Activated naive CD4-positive, alpha-beta T cell treated with anti-CD3 and anti-CD28 coated beads, Interleukin-2, amount 50 U/mL, for 16 hours (primary cell): ENCODE measurements around the gene PDIA2.

Experiments used
- DNase-seq: peaks from one replicate; pipeline ENCODE4 v3.0.0-alpha.2; 2020

The PDIA2 gene

DNA sequence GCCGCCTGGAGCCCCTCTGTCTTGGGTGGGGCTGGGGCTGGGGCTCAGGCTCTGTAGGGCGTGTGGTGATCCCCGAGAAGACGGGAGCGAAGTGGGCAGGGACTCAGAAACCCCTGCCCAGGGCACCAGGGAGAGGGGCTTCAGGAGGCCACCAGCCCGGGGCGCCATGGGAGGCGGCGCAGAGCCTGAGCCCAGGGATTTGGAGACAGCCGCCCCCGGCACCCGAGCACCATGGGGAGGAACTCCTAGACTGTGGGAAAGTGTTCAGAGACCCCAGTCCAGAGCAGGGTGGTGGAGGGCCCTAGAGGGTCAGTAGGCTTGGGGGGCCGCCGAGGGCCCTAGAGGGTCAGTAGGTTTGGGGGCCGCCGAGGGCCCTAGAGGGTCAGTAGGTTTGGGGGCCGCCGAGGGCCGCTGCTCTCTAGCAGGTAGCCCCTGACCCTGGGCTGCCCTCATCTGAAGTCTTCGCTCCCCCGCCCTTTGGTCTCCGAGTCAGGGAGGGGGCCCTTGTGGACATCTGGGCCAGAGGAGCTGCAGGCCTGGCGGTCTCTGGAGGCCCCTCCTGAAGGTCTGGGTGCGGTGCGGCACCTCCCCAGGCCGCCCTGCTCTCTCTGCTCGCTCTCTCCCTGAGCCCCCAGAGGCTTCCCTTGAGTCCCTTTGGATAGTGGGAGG lies 1.8 kb upstream of the PDIA2 start:
- DNase-seq: no peak

DNA sequence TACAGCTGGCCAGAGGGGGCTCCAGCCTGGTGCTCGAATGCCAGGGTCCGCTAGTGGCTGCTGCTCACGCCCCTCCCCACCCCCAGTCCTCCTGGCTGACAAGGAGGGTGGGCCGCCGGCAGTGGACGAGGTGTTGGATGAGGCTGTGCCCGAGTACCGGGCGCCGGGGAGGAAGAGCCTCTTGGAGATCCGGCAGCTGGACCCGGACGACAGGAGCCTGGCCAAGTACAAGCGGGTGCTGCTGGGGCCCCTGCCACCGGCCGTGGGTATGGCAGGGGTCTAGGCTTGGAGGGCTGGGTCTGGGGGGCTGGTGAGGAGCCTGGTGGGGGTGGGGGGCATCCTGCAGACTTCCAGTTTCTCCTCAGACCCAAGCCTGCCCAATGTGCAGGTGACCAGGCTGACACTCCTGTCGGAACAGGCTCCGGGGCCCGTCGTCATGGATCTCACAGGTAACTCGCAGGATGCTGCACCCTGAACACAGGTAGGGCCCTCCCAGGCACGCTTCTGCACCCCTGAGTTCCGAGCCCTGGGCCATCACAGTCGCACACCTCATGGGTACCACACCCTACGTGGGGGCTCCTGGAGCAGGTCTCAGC lies 1.2 kb upstream of the PDIA2 start:
- no peak for DNase-seq

DNA sequence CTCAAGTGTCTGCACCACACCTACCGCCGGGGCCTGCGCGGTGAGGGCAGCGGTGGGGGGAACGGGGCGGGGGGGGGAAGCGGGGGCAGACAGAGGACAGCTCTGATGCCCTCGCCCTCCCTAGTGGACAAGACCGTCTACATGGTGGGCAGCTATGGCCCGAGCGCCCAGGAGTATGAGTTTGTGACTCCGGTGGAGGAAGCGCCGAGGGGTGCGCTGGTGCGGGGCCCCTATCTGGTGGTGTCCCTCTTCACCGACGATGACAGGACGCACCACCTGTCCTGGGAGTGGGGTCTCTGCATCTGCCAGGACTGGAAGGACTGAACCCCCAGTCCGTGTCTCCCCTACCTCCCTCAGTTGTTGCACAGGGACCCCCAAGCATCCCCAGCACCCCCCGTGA lies 473 bp upstream of the PDIA2 start:
- DNase-seq: no peak

DNA sequence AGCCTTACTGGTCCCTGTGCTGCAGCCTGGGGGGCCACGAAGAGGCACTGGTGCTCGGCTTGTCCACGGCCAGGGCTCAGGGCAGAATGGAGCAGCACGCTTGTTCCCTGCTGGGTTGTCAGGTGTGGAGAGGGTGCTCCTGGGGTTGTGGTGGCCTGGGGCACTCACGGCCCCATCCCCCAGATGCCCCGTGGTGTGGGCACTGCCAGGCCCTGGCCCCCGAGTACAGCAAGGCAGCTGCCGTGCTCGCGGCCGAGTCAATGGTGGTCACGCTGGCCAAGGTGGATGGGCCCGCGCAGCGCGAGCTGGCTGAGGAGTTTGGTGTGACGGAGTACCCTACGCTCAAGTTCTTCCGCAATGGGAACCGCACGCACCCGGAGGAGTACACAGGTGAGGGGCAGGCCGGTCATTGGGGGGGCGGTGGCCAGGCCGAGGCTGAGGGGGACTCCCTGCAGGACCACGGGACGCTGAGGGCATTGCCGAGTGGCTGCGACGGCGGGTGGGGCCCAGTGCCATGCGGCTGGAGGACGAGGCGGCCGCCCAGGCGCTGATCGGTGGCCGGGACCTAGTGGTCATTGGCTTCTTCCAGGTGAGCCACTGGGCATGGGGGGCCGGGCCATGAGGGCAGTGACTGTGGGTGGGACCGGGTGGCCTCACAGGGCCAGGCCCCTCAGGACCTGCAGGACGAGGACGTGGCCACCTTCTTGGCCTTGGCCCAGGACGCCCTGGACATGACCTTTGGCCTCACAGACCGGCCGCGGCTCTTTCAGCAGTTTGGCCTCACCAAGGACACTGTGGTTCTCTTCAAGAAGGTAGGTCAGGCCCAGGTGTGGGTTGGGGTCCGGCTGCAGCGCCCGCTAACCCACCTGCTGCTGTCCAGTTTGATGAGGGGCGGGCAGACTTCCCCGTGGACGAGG lies 1.5 kb downstream of the PDIA2 start:
- no peak for DNase-seq

DNA sequence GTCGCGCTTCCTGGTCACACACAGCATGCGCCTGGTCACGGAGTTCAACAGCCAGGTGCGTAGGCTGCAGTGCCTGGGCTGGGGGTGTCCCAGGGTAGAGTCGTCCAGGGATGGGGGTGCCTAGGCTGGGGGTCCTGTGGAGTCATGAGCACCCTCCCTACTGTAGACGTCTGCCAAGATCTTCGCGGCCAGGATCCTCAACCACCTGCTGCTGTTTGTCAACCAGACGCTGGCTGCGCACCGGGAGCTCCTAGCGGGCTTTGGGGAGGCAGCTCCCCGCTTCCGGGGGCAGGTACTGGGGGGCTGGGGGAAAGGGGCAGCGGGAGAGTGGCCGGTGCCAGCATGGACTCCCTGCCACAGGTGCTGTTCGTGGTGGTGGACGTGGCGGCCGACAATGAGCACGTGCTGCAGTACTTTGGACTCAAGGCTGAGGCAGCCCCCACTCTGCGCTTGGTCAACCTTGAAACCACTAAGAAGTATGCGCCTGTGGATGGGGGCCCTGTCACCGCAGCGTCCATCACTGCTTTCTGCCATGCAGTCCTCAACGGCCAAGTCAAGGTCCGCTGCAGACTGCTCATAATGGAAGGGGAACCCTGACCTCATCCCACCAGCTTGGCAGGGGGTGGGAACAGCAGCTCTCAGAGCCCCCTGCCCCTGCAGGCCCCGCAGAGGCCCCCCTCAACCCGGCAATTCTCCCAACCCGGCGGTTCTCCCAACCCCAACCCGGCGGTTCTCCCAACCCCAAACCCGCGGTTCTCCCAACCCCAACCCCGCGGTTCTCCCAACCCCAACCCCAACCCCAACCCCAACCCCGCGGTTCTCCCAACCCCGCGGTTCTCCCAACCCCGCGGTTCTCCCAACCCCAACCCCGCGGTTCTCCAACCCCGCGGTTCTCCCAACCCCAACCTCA lies 2.4 kb downstream of the PDIA2 start:
- DNase-seq: no peak

DNA sequence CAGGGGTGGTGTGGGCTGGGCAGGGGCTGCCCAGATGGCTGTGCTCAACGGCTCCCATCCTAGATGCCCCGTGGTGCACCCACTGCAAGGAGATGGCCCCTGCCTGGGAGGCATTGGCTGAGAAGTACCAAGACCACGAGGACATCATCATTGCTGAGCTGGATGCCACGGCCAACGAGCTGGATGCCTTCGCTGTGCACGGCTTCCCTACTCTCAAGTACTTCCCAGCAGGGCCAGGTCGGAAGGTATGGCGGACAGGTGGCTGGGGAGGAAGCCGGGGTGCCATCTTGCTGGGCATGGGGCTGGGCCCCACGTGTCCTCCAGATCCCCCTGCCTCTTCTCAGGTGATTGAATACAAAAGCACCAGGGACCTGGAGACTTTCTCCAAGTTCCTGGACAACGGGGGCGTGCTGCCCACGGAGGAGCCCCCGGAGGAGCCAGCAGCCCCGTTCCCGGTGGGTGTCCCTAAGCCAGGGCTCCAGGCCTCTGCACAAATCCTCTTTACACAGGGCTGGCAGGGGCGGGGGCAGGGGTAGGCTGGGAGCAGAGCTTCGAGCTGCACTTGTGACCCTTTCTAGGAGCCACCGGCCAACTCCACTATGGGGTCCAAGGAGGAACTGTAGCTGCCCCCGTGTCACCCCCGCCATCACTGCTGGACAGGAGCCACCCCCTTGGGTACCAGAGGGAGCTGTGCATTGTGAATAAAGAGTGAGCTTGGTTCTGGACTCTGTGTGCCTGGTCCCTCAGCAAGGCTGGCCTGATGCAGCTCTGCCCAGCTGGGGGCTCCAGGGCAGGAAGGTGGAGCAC lies 3.7 kb downstream of the PDIA2 start:
- no peak for DNase-seq

DNA sequence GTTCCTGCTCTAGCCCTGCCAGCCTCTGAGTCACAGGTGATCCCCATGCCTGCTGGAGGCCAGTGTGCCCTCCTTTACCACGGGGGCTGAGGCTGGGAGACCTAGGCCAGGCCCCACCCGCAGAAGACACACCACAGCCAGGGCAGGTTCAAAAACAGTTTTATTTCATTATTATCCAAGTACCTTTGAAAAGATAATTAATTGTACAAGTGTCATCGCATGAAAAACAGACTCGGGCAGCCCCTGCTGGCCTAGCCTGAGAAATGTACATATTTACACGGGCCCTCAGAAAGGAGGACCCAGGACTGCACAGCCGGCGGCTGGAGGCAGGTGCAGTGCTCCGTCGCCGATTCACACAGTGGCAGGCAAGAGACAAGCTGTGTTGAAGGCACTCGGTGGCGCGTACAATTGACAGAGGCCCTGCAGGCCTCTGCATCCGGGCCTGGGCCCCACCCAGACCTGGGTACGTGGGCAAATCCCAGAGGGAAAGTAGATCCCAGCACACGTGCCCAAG lies 4.4 kb downstream of the PDIA2 start:
- DNase-seq: no peak

DNA sequence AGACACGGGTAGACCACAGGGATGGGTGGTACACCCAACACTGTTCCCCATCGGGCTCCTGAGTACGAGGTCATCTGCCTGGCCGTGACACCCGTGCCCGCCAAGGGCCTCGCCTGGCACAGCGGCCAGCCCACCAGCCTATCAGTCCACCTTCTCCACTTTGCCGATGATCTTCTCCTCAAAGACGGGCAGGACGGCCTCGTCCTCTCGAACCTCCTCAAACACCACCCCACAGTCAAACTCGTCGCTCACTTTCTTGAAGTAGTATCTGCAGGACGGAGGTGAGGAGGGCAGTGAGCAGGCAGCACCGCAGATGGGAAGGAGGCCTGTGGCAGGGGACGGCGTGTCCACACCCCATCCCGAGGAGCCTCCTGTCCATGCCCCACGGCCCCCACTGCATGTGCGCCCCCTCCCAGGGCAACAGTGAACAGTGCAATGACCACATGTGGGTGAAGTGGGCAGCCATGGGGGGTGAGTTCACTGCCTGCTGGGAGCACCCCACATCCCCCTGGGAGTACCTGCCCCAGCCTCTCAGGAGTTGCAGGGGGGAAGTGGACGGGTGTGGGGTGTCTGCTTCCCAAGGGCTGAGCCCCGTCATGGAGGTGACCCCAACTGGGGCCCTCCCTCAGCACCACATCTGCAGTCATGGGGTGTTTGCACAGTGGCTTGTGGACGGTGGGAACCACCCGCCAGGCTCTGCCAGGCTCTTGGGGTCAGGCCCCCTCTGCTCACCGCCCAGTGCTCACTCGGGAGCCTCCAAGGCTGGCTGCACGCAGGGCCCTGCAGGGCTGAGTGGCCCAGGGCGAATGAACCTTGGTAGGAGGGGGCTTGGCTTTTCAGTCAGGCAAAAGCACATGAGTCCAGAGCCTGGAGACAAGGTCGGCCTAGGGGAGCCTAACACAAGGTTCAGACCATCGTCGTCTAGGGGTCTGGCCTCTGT lies 5.3 kb downstream of the PDIA2 start:
- DNase-seq: no peak

DNA sequence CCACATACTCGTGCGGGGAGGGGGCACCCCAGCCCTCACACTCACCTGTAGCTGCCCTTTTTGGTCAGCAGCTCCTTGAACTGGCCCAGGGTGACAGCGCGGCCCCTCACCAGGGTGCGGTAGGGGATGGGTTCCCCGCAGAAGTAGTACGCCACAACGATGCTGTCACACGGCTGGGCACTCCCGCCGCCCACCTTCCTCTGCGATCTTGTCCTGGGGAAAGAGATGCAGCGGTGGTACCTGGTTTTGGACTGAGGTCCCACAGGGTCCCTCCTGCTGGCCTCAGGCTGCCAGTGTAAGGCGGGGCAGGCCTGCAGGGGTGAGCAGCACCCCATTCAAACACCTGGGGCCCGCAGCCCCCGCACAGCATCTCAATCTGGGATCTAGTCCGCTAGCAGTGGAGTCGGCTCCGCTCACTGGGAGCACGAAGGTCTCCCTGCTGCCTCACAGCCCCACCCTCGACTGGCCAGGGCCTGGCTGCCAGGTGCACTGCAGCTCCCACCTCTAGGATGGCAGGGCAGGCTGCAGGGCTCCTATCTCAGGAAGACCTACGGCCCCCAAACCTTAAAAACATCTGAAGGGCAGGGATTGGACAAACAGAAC lies 6.5 kb downstream of the PDIA2 start:
- no peak for DNase-seq

DNA sequence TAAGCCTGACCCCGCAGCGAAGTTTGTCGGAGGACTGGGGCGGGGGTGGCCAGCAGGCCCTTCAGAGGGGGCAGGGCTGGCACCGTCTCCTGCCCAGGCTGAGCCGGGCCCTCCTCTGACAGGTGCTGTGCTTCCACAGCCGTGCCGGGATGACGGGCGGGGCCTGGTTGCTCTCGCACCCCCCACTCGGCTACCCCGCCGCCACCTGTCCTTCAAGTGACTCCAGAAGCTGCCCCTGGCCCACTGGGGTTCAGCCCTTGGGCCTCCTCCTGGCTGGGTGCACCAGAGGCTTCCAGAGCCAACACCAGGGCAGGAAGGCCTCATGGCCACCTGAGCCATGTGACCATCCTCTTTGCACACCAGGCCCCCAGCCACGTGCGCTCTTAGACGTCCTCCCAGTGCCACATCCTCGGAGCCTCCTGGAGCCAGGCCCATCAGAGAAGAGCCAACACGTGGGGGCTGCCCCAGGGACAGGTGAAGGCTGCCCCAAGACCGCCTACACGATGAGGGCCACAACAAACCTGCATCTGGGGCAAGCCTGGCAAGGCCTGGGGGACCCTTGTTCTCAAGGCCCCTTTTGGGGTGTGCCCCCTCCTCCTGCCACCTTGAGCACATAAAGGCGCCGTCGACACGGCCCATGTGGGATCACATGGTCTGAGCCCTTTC lies 7.2 kb downstream of the PDIA2 start:
- DNase-seq: no peak

DNA sequence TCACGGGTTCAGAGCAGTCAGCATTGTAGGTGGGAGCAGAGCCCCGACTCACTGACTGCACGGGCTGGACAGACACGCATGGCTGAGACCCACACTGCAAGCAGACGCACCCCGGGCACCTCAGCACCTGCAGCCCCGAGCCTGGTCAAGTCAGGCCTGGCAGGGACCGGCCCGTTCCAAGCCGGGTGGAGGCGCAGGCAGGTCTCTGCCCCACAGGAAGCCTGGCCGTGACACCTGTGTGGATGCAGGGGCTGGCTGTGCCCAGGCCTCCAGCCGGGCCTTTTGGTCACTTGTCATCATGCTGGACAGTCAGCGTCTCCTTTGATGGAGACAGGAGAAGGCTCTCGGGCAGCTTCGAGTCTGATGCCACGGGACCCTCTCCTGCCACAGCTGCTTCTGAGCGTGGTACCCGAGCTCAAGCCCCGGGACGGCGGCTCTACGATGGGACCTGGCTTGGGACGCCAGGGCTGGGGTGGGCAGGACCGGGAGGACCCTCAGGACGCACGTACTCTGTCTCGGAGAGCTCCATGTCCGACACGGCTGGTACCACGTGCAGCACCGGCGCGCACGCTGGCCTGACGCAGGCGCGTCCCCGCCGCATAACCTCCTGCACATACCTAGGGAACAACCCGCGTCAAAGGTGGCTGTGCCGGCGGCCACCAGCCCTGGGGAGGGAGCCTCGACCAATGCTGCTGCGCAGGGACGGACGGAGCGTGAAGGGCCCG lies 7.9 kb downstream of the PDIA2 start:
- DNase-seq: no peak

DNA sequence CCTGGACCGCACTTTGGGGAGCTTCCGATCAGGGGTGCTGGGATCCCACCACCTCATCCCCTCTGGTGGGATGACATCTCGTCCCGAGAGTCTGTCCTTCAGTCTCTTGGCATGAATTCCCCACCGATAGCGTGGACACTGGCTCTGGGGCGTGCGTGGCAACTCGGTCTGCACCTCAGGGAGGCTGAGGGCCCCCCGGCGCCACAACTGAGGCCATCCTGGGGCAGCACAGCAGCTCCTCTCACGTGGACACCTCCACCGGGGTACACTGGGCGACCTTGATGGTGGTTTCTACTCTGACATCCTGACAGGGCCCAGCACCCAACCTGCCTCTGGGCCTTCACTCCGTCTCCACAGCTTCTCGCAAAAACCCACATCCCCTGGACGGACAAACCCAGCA lies 8.6 kb downstream of the PDIA2 start:
- no peak for DNase-seq

DNA sequence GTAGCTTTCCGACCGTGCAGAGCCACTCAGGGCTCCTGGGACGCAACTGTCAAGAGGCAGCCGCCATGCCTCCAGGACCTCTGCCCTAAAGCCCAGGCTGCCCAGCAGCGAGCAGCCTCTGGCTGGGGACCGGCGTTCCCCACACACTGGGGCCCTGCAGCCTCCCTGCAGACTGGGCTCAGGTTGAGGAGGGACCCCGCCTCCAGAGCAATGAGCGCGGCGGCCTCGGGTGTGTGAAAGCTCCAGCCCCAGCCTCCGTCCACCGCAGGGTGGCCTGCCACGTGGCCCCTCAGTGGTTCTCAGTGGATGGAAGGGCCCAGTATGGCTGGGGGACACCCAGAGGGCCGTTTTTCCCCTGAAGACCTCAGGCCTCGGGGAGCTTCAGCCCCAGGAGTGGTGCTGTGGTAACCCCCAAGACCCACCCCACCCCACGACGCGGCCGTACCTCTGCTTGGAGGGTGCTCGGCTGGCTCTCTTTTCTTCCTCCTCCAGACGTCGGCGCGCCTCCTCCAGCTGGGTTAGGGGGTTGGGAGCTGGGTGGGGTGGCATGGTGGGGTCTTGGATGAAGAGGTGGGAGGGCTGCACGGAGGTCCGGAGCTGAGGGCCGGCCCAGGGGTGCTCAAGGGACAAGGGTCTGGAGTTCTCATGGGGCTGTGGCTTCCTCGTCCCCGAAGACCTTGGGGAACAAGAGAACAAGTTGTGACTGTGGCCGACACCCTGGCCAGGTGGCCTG lies 10.2 kb downstream of the PDIA2 start:
- no peak for DNase-seq

DNA sequence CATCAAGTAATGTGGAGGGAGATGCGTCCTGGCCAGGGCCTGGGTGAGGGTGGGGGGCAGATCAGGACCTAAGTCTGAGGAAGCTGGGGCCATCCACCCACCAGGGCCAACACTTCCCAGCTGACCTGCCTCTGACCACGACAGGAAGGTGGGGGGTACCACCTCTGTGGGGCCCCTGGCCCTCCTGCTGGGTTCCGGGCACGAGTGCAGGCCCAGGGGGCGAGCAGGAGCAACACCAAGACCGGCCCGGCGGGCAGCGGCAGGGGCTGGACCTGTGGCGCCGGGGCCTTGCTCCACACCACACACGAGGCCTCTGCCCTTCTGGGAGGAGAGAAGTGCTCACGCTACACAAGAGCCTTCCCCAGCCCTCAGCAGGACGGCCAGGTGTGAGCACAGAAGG lies 13.3 kb downstream of the PDIA2 start:
- DNase-seq: no peak

DNA sequence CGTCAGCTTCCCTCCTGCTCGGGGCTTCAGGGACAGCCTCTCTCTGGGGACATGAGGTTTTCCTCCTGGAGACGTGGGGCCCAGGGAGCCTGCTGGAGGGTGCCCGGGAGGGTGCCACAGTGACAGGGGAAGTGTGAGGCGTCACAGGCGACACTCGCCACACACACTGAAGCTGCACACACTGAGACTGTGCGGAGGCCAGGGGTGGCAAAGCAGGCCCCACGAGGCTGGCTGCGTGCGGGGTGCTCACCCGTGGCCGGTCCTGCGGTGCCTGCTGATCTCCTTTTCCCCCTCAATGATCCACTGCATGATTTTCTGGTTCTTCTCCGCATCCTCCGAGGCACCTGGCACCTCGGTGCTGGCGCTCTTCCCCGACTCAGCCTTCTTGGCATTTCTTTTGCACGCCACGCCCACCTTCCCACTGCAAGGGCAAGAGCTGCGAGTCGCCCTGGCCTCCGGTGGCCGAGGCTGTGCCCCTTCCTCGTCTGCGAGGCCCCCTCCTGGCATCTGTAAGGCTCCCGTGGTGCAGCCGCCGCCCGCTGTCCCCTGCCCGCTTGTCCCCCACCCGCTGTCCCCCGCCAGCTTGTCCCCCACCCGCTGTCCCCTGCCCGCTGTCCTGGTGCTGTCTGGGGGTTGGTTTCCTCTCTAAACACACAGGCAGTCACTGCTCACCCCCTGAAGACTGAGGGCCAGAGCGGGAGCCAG lies 14.0 kb downstream of the PDIA2 start:
- DNase-seq: no peak

DNA sequence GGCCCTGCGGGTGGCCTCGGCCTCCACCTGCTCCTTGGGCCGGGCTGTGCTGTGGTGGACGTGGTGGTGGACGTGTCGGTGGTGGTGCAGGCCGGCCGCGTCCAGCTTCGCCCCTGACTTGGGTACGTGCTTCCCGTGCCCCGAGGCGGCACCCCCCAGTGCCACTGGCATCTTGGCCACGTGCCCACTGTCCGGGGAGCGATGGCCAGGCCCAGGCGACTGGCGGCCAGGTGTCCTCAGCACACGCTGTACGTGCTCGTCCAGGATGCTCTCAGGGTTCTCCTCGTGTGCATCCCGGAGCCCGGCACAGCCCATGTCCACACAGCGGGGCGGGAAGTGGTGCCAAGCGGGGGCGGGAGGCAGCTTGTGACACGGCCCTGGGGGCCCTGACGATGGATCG lies 14.9 kb downstream of the PDIA2 start:
- DNase-seq: no peak

DNA sequence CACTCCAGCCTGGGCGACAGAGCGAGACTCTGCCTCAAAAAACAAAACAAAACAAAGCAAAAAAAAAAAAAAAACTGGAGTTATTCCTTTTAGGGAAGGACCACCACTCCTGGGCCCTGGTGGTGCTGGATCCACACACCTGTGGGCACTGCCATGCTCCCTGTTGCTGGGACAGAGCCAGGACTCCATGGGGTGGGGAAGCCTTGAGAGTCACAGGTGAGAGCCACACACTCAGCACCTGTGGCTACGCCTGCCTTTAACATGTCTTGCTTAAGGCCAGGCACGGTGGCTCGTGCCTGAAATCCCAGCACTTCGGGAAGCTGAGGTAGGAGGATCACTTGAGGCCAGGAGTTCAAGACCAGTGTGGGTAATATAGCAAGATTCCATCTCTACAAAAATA lies 18.3 kb downstream of the PDIA2 start:
- DNase-seq: no peak

DNA sequence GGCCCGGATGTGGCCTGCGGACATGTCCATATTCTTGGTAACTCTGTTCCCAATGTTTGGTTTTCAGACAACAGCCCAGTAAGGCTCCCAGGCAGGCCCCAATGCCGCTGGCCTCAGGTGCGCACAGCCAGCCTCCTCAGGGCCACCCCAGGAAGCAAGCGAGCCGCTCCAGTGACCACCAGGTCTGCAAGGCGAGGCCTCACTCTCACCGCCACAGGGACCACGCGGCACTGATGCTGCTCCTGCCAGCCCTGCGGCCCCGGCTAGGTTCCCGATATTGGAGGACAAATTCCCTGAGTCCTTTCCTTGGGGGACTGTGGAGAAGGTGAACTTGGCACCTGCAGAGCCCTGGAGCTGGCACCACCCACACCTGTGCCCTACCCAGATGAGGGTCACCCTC lies 19.0 kb downstream of the PDIA2 start:
- no peak for DNase-seq
